ENCODE measurements around the gene GBP2.
"Not testable (repeated sequence)": the region's sequence is repeated elsewhere in the genome, so short reads cannot be mapped to it uniquely, and the experiment has no call there.

Gene GBP2

GRCh38 chr1:89125240-89125912 lies 538 bp downstream of the GBP2 start:
- peak; percentile 64 for DNase-seq

GRCh38 chr1:89121641-89122040 lies 4.3 kb downstream of the GBP2 start:
- DNase-seq: no peak

- DNase-seq: no peak
Observed at GRCh38 chr1:89114662-89115061, 11.3 kb downstream of the GBP2 start.

GRCh38 chr1:89112871-89113613 lies 12.9 kb downstream of the GBP2 start:
- DNase-seq: no peak

- DNase-seq: no peak
Observed at GRCh38 chr1:89104687-89105086, 21.2 kb downstream of the GBP2 start.

- DNase-seq: no peak
Observed at GRCh38 chr1:89104147-89104546, 21.8 kb downstream of the GBP2 start.

GRCh38 chr1:89102021-89102420 lies 23.9 kb downstream of the GBP2 start:
- no peak for DNase-seq

- DNase-seq: no peak
Observed at GRCh38 chr1:89100412-89100811, 25.5 kb downstream of the GBP2 start.

GRCh38 chr1:89098857-89099256 lies 27.1 kb downstream of the GBP2 start:
- no peak for DNase-seq

GRCh38 chr1:89095737-89096136 lies 30.2 kb downstream of the GBP2 start:
- no peak for DNase-seq

GRCh38 chr1:89089962-89090361 lies 36.0 kb downstream of the GBP2 start:
- DNase-seq: peak; percentile 19

GRCh38 chr1:89088572-89088971 lies 37.3 kb downstream of the GBP2 start:
- no peak for DNase-seq

GRCh38 chr1:89087241-89087640 lies 38.7 kb downstream of the GBP2 start:
- no peak for DNase-seq

- peak; percentile 90 for DNase-seq
Observed at GRCh38 chr1:89085781-89086180, 40.1 kb downstream of the GBP2 start.

GRCh38 chr1:89081005-89081404 lies 44.9 kb downstream of the GBP2 start:
- DNase-seq: no peak

- not testable (repeated sequence) for DNase-seq
Observed at GRCh38 chr1:89080068-89080467, 45.8 kb downstream of the GBP2 start.

GRCh38 chr1:89072466-89073065 lies 53.3 kb downstream of the GBP2 start:
- not testable (repeated sequence) for DNase-seq

- DNase-seq: no peak
Observed at GRCh38 chr1:89070509-89070908, 55.4 kb downstream of the GBP2 start.

GRCh38 chr1:89069951-89070350 lies 56.0 kb downstream of the GBP2 start:
- DNase-seq: no peak

GRCh38 chr1:89068291-89068690 lies 57.6 kb downstream of the GBP2 start:
- DNase-seq: no peak

GRCh38 chr1:89065079-89065868 lies 60.6 kb downstream of the GBP2 start, which contains the start of gene GBP1:
GBP1 (minus strand) TSS chr1:89065208; CDS start chr1:89063234, 1,974 bp downstream.
- DNase-seq: peak; percentile 43

GRCh38 chr1:89064632-89065031 lies 61.3 kb downstream of the GBP2 start:
- peak; percentile 59 for DNase-seq

GRCh38 chr1:89063094-89063493 lies 62.8 kb downstream of the GBP2 start:
- no peak for DNase-seq

Measured in DMS53 (cell line).